Neural progenitor cell (in vitro differentiated cells): Measurements from ENCODE around the gene TWF1. TPM values are rescaled to one million over a fixed set of nuclear protein-coding genes. Genes with fewer than 3 reads are reported as not detected.

Experiments used
- DNase-seq: peaks from one replicate; pipeline ENCODE4 v3.0.0-alpha.2; 2016; ENCODE audit warnings: low spot score
- H2AFZ ChIP-seq: fragments of 200-600 bp; sonication (generic); replicated peaks from 2 replicates; pipeline ENCODE4 v1.6.1; 2016; ENCODE audit warnings: antibody characterized with exemption
- H3F3A ChIP-seq: fragments of 200-600 bp; sonication (generic); 2 replicates; pipeline ENCODE4 v1.6.1; 2016; ENCODE audit warnings: antibody characterized with exemption, low read depth
- H3K27ac ChIP-seq: fragments of 200-600 bp; sonication (generic); 2 replicates; pipeline ENCODE4 v1.5.1; 2016; ENCODE audit warnings: mild to moderate bottlenecking
- H3K27me3 ChIP-seq: fragments of 200-600 bp; sonication (generic); 2 replicates; pipeline ENCODE4 v1.6.1; 2016; ENCODE audit warnings: mild to moderate bottlenecking, moderate library complexity
- H3K36me3 ChIP-seq: fragments of 200-600 bp; sonication (generic); 2 replicates; pipeline ENCODE4 v1.5.1; 2016
- H3K4me1 ChIP-seq: fragments of 200-600 bp; sonication (generic); 2 replicates; pipeline ENCODE4 v1.6.1; 2016; ENCODE audit warnings: mixed run types
- H3K4me2 ChIP-seq: fragments of 200-600 bp; sonication (generic); 2 replicates; pipeline ENCODE4 v1.6.1; 2016
- H3K4me3 ChIP-seq: fragments of 200-600 bp; sonication (generic); 2 replicates; pipeline ENCODE4 v1.5.1; 2016
- H3K79me2 ChIP-seq: fragments of 200-600 bp; sonication (generic); 2 replicates; pipeline ENCODE4 v1.6.1; 2016; ENCODE audit warnings: low read depth
- H3K9ac ChIP-seq: fragments of 200-600 bp; sonication (generic); 2 replicates; pipeline ENCODE4 v1.6.1; 2016
- H3K9me3 ChIP-seq: fragments of 200-600 bp; sonication (generic); 2 replicates; pipeline ENCODE4 v1.5.1; 2016; ENCODE audit warnings: low read depth
- H4K20me1 ChIP-seq: fragments of 200-600 bp; sonication (generic); 2 replicates; pipeline ENCODE4 v1.6.1; 2016; ENCODE audit warnings: low read depth
- H3K27ac Mint-ChIP-seq: 3 replicates; pipeline ENCODE4 v1.8.0; 2021; ENCODE audit warnings: mixed read lengths
- H3K27me3 Mint-ChIP-seq: 2 replicates; pipeline ENCODE4 v1.8.0; 2022; ENCODE audit warnings: low read depth, mild to moderate bottlenecking, inconsistent platforms, moderate library complexity, mixed read lengths; ENCODE audit not compliant: insufficient read depth
- H3K36me3 Mint-ChIP-seq: 3 replicates; pipeline ENCODE4 v1.8.0; 2021; ENCODE audit warnings: mixed read lengths
- H3K4me1 Mint-ChIP-seq: 3 replicates; pipeline ENCODE4 v1.8.0; 2021; ENCODE audit warnings: mixed read lengths
- H3K4me3 Mint-ChIP-seq: 3 replicates; pipeline ENCODE4 v1.8.0; 2021; ENCODE audit warnings: mild to moderate bottlenecking, moderate library complexity, mixed read lengths
- H3K9me3 Mint-ChIP-seq: 3 replicates; pipeline ENCODE4 v1.8.0; 2020; ENCODE audit warnings: mixed read lengths
- EZH2 ChIP-seq: fragments of 200-600 bp; sonication (generic); IDR thresholded peaks from 2 replicates; pipeline ENCODE4 v1.6.1; 2017; ENCODE audit warnings: antibody characterized with exemption, mild to moderate bottlenecking, moderate library complexity
- EZH2phosphoT487 ChIP-seq: fragments of 200-600 bp; sonication (generic); IDR thresholded peaks from 2 replicates; pipeline ENCODE4 v1.6.1; 2017; ENCODE audit warnings: antibody characterized with exemption
- total RNA-seq: library from RNA; depleted of rRNA; stranded (reverse); fragments of >200 nt; gene quantifications from 2 replicates; pipeline ENCODE4 v1.2.3, GENCODE V29; 2015; ENCODE audit warnings: low replicate concordance
- TF ChIP-seq, protein P1 (sequence below): fragments of 200-600 bp; sonication (generic); IDR thresholded peaks from 2 replicates; pipeline ENCODE4 v1.5.1; 2017; ENCODE audit warnings: antibody characterized with exemption, mild to moderate bottlenecking

Gene TWF1
- total RNA-seq, 1 donor from 2014 or later, result 69.2 TPM

DNA sequence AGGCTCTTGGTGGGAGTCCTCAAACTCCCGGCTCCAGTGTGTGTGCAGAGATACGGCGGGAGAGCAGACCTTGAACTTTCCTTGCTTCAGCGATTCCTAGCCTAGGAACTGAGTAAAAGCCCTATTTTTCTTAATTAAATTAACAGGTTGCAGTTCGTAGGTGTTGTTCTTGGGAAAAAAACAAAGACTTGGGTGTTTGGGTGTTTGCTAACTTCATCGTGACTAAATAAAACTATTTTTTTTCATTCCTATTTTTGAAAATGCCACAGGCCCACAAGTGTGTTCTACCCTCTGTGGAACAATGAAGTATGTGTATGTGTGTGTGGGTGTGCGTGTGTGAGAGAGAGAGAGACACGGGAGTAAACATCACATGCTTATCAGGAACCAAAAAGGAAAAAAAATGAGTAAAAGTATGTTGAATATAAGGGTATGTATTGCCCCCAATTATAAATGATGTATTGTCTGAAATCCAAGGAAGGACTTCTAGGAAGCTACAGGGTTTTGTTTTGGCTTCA, 30.4 kb upstream of the TWF1 start:
- H3K4me1 ChIP-seq, result no peaks in the 10 kb centered on the region
- H3K9ac ChIP-seq, result no peak overlapping the region
- no peaks in the 10 kb centered on the region for H3K36me3 ChIP-seq
- H3K27me3 ChIP-seq, result peaks cover 56% of the 10 kb centered on the region
- peak overlapping the region; percentile 81 for H3K4me3 ChIP-seq
- Mint-ChIP-seq H3K27ac (peak overlapping the region; percentile 1), H3K4me3 (peak overlapping the region; percentile 79), H3K36me3 (no peaks in the 10 kb centered on the region), H3K4me1 (peaks cover 11% of the 10 kb centered on the region), H3K9me3 (no peaks in the 10 kb centered on the region), H3K27me3 (peaks cover 9% of the 10 kb centered on the region)
- H3K27ac ChIP-seq, result no peak overlapping the region
- no peak for TF ChIP-seq EZH2phosphoT487
- TF ChIP-seq EZH2, result peak; percentile 1
- H4K20me1 ChIP-seq, result no peaks in the 10 kb centered on the region
- H2AFZ ChIP-seq, result peak overlapping the region; percentile 99
- peaks cover 6% of the 10 kb centered on the region for H3F3A ChIP-seq
- H3K79me2 ChIP-seq, result no peaks in the 10 kb centered on the region
- no peak for DNase-seq
- no peaks in the 10 kb centered on the region for H3K9me3 ChIP-seq
- H3K4me2 ChIP-seq, result peak overlapping the region; percentile 99

DNA sequence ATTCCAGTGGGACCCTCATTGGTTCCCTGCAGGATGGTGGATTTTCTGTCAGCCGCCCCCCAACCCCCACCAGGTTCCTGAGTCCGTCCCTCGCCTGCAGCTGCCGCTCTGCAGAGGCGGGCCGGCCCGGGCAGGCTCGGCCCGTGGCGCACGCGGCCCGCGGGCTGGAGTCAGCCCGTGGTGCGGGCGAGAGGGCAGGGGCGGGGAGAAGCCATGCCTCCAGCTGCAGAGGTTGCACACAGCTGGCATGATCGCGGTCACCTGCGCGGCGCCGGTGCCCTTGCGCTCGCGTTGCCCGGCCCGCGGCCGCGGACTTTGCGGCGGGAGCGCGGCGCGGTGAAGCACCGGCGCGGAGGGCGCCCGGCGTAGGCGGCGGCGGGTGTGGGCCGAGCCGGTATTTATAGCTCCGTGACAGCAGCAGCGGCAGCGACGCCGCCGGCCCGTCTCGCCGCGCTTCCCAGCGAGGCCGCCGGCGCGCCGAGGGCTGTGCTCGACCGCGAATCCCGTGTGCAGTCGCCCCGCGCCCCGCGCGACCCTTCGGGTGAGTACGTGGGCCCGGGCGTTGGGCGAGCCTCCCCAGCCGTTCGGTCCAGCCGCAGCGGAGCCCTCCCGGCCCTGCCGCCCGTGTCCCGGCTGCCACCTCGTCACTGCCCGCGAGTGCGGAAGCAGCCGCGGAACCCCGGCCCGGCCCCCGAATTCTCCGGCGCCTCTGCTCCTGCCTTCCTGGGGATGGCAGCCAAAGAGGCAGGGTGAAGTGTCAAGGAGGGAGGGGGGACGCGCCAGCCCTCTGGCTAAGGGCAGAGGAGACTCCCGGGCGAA, 29.7 kb upstream of the TWF1 start, which contains the start of gene TMEM117:
Gene TMEM117 (plus strand): TSS at position 426 of the 819 bp plus-strand sequence.
- Mint-ChIP-seq H3K27me3 (peaks cover 9% of the 10 kb centered on the region), H3K36me3 (no peaks in the 10 kb centered on the region), H3K4me1 (peaks cover 11% of the 10 kb centered on the region), H3K4me3 (peak within 1 kb of the TSS; percentile 86), H3K9me3 (no peaks in the 10 kb centered on the region), H3K27ac (peak within 1 kb of the TSS; percentile 10)
- Histone ChIP-seq H3K4me1 (no peaks in the 10 kb centered on the region), H3K4me2 (peak within 1 kb of the TSS; percentile 99), H3F3A (peaks cover 6% of the 10 kb centered on the region), H2AFZ (peak within 1 kb of the TSS; percentile 99), H3K9ac (no peak within 1 kb of the TSS), H3K36me3 (no peaks in the 10 kb centered on the region), H3K27me3 (peaks cover 56% of the 10 kb centered on the region), H3K27ac (no peak within 1 kb of the TSS), H3K9me3 (no peaks in the 10 kb centered on the region), H3K79me2 (no peaks in the 10 kb centered on the region), H3K4me3 (peak within 1 kb of the TSS; percentile 81), H4K20me1 (no peaks in the 10 kb centered on the region)
- peak; percentile 72 for DNase-seq
- TF ChIP-seq EZH2phosphoT487 (peak; percentile 34), EZH2 (peak; percentile 77)
- TF ChIP-seq, protein P1, sequence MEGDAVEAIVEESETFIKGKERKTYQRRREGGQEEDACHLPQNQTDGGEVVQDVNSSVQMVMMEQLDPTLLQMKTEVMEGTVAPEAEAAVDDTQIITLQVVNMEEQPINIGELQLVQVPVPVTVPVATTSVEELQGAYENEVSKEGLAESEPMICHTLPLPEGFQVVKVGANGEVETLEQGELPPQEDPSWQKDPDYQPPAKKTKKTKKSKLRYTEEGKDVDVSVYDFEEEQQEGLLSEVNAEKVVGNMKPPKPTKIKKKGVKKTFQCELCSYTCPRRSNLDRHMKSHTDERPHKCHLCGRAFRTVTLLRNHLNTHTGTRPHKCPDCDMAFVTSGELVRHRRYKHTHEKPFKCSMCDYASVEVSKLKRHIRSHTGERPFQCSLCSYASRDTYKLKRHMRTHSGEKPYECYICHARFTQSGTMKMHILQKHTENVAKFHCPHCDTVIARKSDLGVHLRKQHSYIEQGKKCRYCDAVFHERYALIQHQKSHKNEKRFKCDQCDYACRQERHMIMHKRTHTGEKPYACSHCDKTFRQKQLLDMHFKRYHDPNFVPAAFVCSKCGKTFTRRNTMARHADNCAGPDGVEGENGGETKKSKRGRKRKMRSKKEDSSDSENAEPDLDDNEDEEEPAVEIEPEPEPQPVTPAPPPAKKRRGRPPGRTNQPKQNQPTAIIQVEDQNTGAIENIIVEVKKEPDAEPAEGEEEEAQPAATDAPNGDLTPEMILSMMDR, result no peak

DNA sequence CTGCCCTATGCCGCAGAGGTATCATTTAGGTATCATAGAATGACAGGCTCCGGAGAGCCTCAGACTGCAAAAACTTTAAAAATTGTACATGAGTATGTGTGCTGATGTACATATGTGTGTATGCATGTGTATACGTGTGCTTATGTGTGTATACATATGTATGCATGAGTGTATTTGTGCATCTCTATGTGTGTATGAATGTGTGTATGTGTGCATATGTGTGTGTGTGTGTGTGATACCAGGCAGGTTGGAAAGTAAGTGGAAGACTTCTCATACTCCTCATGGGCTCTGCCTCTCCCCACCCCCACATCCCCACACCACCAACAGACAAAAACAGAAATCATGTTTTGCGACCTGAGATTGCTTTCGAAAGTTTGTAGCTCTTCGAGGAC, 29.1 kb upstream of the TWF1 start:
- no peaks in the 10 kb centered on the region for H4K20me1 ChIP-seq
- peaks cover 56% of the 10 kb centered on the region for H3K27me3 ChIP-seq
- H3K27me3 Mint-ChIP-seq, result peaks cover 9% of the 10 kb centered on the region
- no peaks in the 10 kb centered on the region for H3K36me3 ChIP-seq
- H3K27ac ChIP-seq, result no peak overlapping the region
- peak overlapping the region; percentile 99 for H3K4me2 ChIP-seq
- no peaks in the 10 kb centered on the region for H3K36me3 Mint-ChIP-seq
- TF ChIP-seq EZH2phosphoT487 (no peak), EZH2 (no peak)
- TF ChIP-seq, protein P1, result no peak
- H2AFZ ChIP-seq, result peak overlapping the region; percentile 99
- no peaks in the 10 kb centered on the region for H3K4me1 ChIP-seq
- H3K27ac Mint-ChIP-seq, result peak overlapping the region; percentile 10
- H3K4me3 Mint-ChIP-seq, result peak overlapping the region; percentile 86
- peak overlapping the region; percentile 81 for H3K4me3 ChIP-seq
- DNase-seq, result no peak
- H3K9me3 ChIP-seq, result no peaks in the 10 kb centered on the region
- peaks cover 11% of the 10 kb centered on the region for H3K4me1 Mint-ChIP-seq
- no peaks in the 10 kb centered on the region for H3K79me2 ChIP-seq
- no peaks in the 10 kb centered on the region for H3K9me3 Mint-ChIP-seq
- peaks cover 6% of the 10 kb centered on the region for H3F3A ChIP-seq
- no peak overlapping the region for H3K9ac ChIP-seq
